ENCODE data around the gene OR1F1.

- no peak for TF ChIP-seq EZH2 (IDR thresholded peaks at IDR 0.05; ENCODE audit: insufficient read depth, poor library complexity, severe bottlenecking)
- no peak for TF ChIP-seq EZH2phosphoT487 (IDR thresholded peaks at IDR 0.05; ENCODE audit: insufficient read depth, low read depth)
Observed at GRCh38 chr16:3180445-3180878, 7.5 kb upstream of the OR1F1 start.

All from GM23248 (cell line).